Stimulated activated CD8-positive, alpha-beta memory T cell treated with anti-CD3 and anti-CD28 coated beads, Interleukin-12 subunit alpha, Interleukin-12 subunit beta, amount 100 ng/mL, for 24 hours (primary cell): ENCODE measurements around the gene TAF10.
A peak's percentile ranks its signal among the peaks of the same experiment; 100 is the strongest.

Source experiments
- DNase-seq: peaks from one replicate; pipeline ENCODE4 v3.0.0-alpha.2; 2020; ENCODE audit errors: extremely low read depth

The TAF10 gene

GRCh38 chr11:6612213-6613041, at the start of gene TAF10:
Gene TAF10 (minus strand): TSS chr11:6612216. CDS start chr11:6612189, 27 bp downstream.
- peak; percentile 88 for DNase-seq

GRCh38 chr11:6660712-6661111, 48.7 kb upstream of the TAF10 start:
- DNase-seq: no peak

GRCh38 chr11:6658647-6659046, 46.6 kb upstream of the TAF10 start:
- no peak for DNase-seq

GRCh38 chr11:6657346-6657745, 45.3 kb upstream of the TAF10 start:
- no peak for DNase-seq

GRCh38 chr11:6656936-6657335, 44.9 kb upstream of the TAF10 start:
- DNase-seq: no peak

- no peak for DNase-seq
Observed at GRCh38 chr11:6656584-6656915, 44.5 kb upstream of the TAF10 start.

- no peak for DNase-seq
Observed at GRCh38 chr11:6655790-6656583, 44.0 kb upstream of the TAF10 start, which contains the start of gene DCHS1. Gene DCHS1 (minus strand): TSS chr11:6655809. CDS start chr11:6641613, 14,196 bp downstream.

GRCh38 chr11:6655020-6655789, 43.2 kb upstream of the TAF10 start:
- DNase-seq: no peak

- DNase-seq: no peak
Observed at GRCh38 chr11:6654281-6655019, 42.4 kb upstream of the TAF10 start.

GRCh38 chr11:6653656-6654055, 41.6 kb upstream of the TAF10 start:
- DNase-seq: no peak

- no peak for DNase-seq
Observed at GRCh38 chr11:6653097-6653496, 41.1 kb upstream of the TAF10 start.

- no peak for DNase-seq
Observed at GRCh38 chr11:6652182-6652581, 40.2 kb upstream of the TAF10 start.

- no peak for DNase-seq
Observed at GRCh38 chr11:6650980-6651379, 39.0 kb upstream of the TAF10 start.

GRCh38 chr11:6650104-6650503, 38.1 kb upstream of the TAF10 start:
- no peak for DNase-seq

- DNase-seq: no peak
Observed at GRCh38 chr11:6648501-6648900, 36.5 kb upstream of the TAF10 start.

- no peak for DNase-seq
Observed at GRCh38 chr11:6647836-6648235, 35.8 kb upstream of the TAF10 start.

- DNase-seq: no peak
Observed at GRCh38 chr11:6646918-6647679, 35.1 kb upstream of the TAF10 start.

- no peak for DNase-seq
Observed at GRCh38 chr11:6646576-6646917, 34.5 kb upstream of the TAF10 start.

GRCh38 chr11:6646071-6646470, 34.1 kb upstream of the TAF10 start:
- DNase-seq: no peak

- no peak for DNase-seq
Observed at GRCh38 chr11:6642957-6643356, 30.9 kb upstream of the TAF10 start.
